ENCODE measurements around the gene PRDM16. TPM values are rescaled to one million over a fixed set of nuclear protein-coding genes. Genes with fewer than 3 reads are reported as not detected.
A peak's percentile ranks its signal among the peaks of the same experiment; 100 is the strongest.

Gene PRDM16
- polyA plus RNA-seq, 1 donor from 2014 or later: not detected

GRCh38 chr1:3297756-3298155 is 228.8 kb downstream of the PRDM16 start:
- Mint-ChIP-seq H3K36me3 (no peaks in the 10 kb centered on the region), H3K27me3 (peaks cover 4% of the 10 kb centered on the region), H3K9me3 (no peaks in the 10 kb centered on the region), H3K4me3 (no peak overlapping the region), H3K27ac (no peak overlapping the region), H3K4me1 (no peaks in the 10 kb centered on the region)

GRCh38 chr1:3298197-3298596 is 229.2 kb downstream of the PRDM16 start:
- Mint-ChIP-seq H3K27ac (no peak overlapping the region), H3K4me3 (no peak overlapping the region), H3K27me3 (peaks cover 4% of the 10 kb centered on the region), H3K36me3 (no peaks in the 10 kb centered on the region), H3K4me1 (no peaks in the 10 kb centered on the region), H3K9me3 (no peaks in the 10 kb centered on the region)

GRCh38 chr1:3304246-3304645 is 235.2 kb downstream of the PRDM16 start:
- H3K27me3 Mint-ChIP-seq: peaks cover 8% of the 10 kb centered on the region
- no peak overlapping the region for H3K4me3 Mint-ChIP-seq
- no peaks in the 10 kb centered on the region for H3K9me3 Mint-ChIP-seq
- H3K36me3 Mint-ChIP-seq: no peaks in the 10 kb centered on the region
- no peak overlapping the region for H3K27ac Mint-ChIP-seq
- H3K4me1 Mint-ChIP-seq: peaks cover 0 to 10% (median 4%) of the 10 kb centered on the region in 3 donors

GRCh38 chr1:3304692-3305091 is 235.7 kb downstream of the PRDM16 start:
- no peaks in the 10 kb centered on the region for H3K36me3 Mint-ChIP-seq
- H3K4me1 Mint-ChIP-seq: peaks cover 0 to 10% (median 4%) of the 10 kb centered on the region in 3 donors
- H3K9me3 Mint-ChIP-seq: no peaks in the 10 kb centered on the region
- peaks cover 11% of the 10 kb centered on the region for H3K27me3 Mint-ChIP-seq
- H3K4me3 Mint-ChIP-seq: no peak overlapping the region
- no peak overlapping the region for H3K27ac Mint-ChIP-seq

- Mint-ChIP-seq H3K36me3 (no peaks in the 10 kb centered on the region), H3K27me3 (peaks cover 11% of the 10 kb centered on the region), H3K27ac (no peak overlapping the region), H3K9me3 (no peaks in the 10 kb centered on the region), H3K4me3 (no peak overlapping the region), H3K4me1 (peaks cover 0 to 10% (median 4%) of the 10 kb centered on the region in 3 donors)
Measured at GRCh38 chr1:3305156-3305555, 236.2 kb downstream of the PRDM16 start.

- Mint-ChIP-seq H3K27me3 (peaks cover 14% of the 10 kb centered on the region), H3K4me1 (peaks cover 0 to 10% (median 4%) of the 10 kb centered on the region in 3 donors)
Measured at GRCh38 chr1:3306583-3307291, 237.7 kb downstream of the PRDM16 start.

GRCh38 chr1:3307359-3307758 is 238.4 kb downstream of the PRDM16 start:
- Mint-ChIP-seq H3K4me1 (peaks cover 0 to 10% (median 4%) of the 10 kb centered on the region in 3 donors), H3K4me3 (peak overlapping the region in 3 of 4 donors; percentile 10 to 77 (median 62)), H3K27ac (peak overlapping the region in 1 of 3 donors; percentile 9), H3K27me3 (peaks cover 14% of the 10 kb centered on the region), H3K9me3 (no peaks in the 10 kb centered on the region), H3K36me3 (no peaks in the 10 kb centered on the region)

More at GRCh38 chr1:3306583-3307291, 237.7 kb downstream of the PRDM16 start:
- Mint-ChIP-seq H3K4me3 (peak overlapping the region in 3 of 4 donors; percentile 10 to 77 (median 62)), H3K36me3 (no peaks in the 10 kb centered on the region), H3K27ac (peak overlapping the region in 1 of 3 donors; percentile 9), H3K9me3 (no peaks in the 10 kb centered on the region)

GRCh38 chr1:3308053-3308452 is 239.1 kb downstream of the PRDM16 start:
- Mint-ChIP-seq H3K36me3 (no peaks in the 10 kb centered on the region), H3K27ac (no peak overlapping the region), H3K4me3 (no peak overlapping the region), H3K27me3 (peaks cover 13% of the 10 kb centered on the region), H3K9me3 (no peaks in the 10 kb centered on the region), H3K4me1 (peaks cover 0 to 10% (median 4%) of the 10 kb centered on the region in 3 donors)

- peaks cover 0 to 10% (median 4%) of the 10 kb centered on the region in 3 donors for H3K4me1 Mint-ChIP-seq
- no peak overlapping the region for H3K27ac Mint-ChIP-seq
- H3K9me3 Mint-ChIP-seq: peaks cover 0 to 2% (median 0%) of the 10 kb centered on the region in 3 donors
- H3K36me3 Mint-ChIP-seq: no peaks in the 10 kb centered on the region
- no peak overlapping the region for H3K4me3 Mint-ChIP-seq
- peaks cover 14% of the 10 kb centered on the region for H3K27me3 Mint-ChIP-seq
Measured at GRCh38 chr1:3310718-3311400, 241.9 kb downstream of the PRDM16 start.

GRCh38 chr1:3311711-3312110 is 242.7 kb downstream of the PRDM16 start:
- Mint-ChIP-seq H3K9me3 (peaks cover 0 to 5% (median 2%) of the 10 kb centered on the region in 3 donors), H3K4me1 (peaks cover 0 to 14% (median 5%) of the 10 kb centered on the region in 3 donors), H3K4me3 (no peak overlapping the region), H3K27ac (no peak overlapping the region), H3K27me3 (peaks cover 12% of the 10 kb centered on the region), H3K36me3 (peaks cover under 1% of the 10 kb centered on the region)

GRCh38 chr1:3312310-3312897 is 243.4 kb downstream of the PRDM16 start:
- H3K4me1 Mint-ChIP-seq: peaks cover 0 to 8% (median 2%) of the 10 kb centered on the region in 3 donors
- H3K27ac Mint-ChIP-seq: no peak overlapping the region
- peaks cover 0 to 5% (median 2%) of the 10 kb centered on the region in 3 donors for H3K9me3 Mint-ChIP-seq
- peaks cover 12% of the 10 kb centered on the region for H3K27me3 Mint-ChIP-seq
- H3K4me3 Mint-ChIP-seq: no peak overlapping the region
- peaks cover 2% of the 10 kb centered on the region for H3K36me3 Mint-ChIP-seq

GRCh38 chr1:3312898-3313575 is 244.0 kb downstream of the PRDM16 start:
- H3K27me3 Mint-ChIP-seq: peaks cover 10% of the 10 kb centered on the region
- peaks cover 0 to 5% (median 2%) of the 10 kb centered on the region in 3 donors for H3K9me3 Mint-ChIP-seq
- no peak overlapping the region for H3K4me3 Mint-ChIP-seq
- peaks cover 0 to 5% (median 2%) of the 10 kb centered on the region in 3 donors for H3K4me1 Mint-ChIP-seq
- no peak overlapping the region for H3K27ac Mint-ChIP-seq
- peaks cover 2% of the 10 kb centered on the region for H3K36me3 Mint-ChIP-seq

- Mint-ChIP-seq H3K4me1 (peaks cover 0 to 5% (median 2%) of the 10 kb centered on the region in 3 donors), H3K27ac (no peak overlapping the region), H3K4me3 (no peak overlapping the region), H3K27me3 (peaks cover 10% of the 10 kb centered on the region), H3K36me3 (peaks cover 2% of the 10 kb centered on the region), H3K9me3 (peaks cover 0 to 5% (median 2%) of the 10 kb centered on the region in 3 donors)
Measured at GRCh38 chr1:3313576-3313950, 244.6 kb downstream of the PRDM16 start.

GRCh38 chr1:3314491-3315381 is 245.7 kb downstream of the PRDM16 start:
- H3K9me3 Mint-ChIP-seq: peaks cover 0 to 5% (median 2%) of the 10 kb centered on the region in 3 donors
- H3K27ac Mint-ChIP-seq: no peak overlapping the region
- H3K4me1 Mint-ChIP-seq: peaks cover 0 to 5% (median 2%) of the 10 kb centered on the region in 3 donors
- H3K36me3 Mint-ChIP-seq: peaks cover 2% of the 10 kb centered on the region
- no peak overlapping the region for H3K4me3 Mint-ChIP-seq
- H3K27me3 Mint-ChIP-seq: peaks cover 4% of the 10 kb centered on the region

Measured in IgD-negative memory B cell (primary cell).